ENCODE measurements around the gene FARS2.

The FARS2 gene

GRCh38 chr6:5738211-5738610 lies 476.9 kb downstream of the FARS2 start:
- no peak for DNase-seq

- DNase-seq, result no peak
Observed at GRCh38 chr6:5744497-5744896, 483.2 kb downstream of the FARS2 start.

- no peak for DNase-seq
Observed at GRCh38 chr6:5745081-5745480, 483.8 kb downstream of the FARS2 start.

GRCh38 chr6:5746053-5746758 lies 484.9 kb downstream of the FARS2 start:
- peak; percentile 10 for DNase-seq

- DNase-seq, result no peak
Observed at GRCh38 chr6:5746759-5747130, 485.4 kb downstream of the FARS2 start.

GRCh38 chr6:5747379-5747778 lies 486.1 kb downstream of the FARS2 start:
- no peak for DNase-seq

GRCh38 chr6:5749016-5749650 lies 487.8 kb downstream of the FARS2 start:
- no peak for DNase-seq

GRCh38 chr6:5749651-5750215 lies 488.4 kb downstream of the FARS2 start:
- no peak for DNase-seq

GRCh38 chr6:5751525-5752390 lies 490.4 kb downstream of the FARS2 start:
- DNase-seq, result no peak

GRCh38 chr6:5752391-5752680 lies 491.0 kb downstream of the FARS2 start:
- no peak for DNase-seq

GRCh38 chr6:5753209-5753608 lies 491.9 kb downstream of the FARS2 start:
- DNase-seq, result no peak

GRCh38 chr6:5754904-5755303 lies 493.6 kb downstream of the FARS2 start:
- DNase-seq, result no peak

- no peak for DNase-seq
Observed at GRCh38 chr6:5759571-5759970, 498.3 kb downstream of the FARS2 start.

- DNase-seq, result no peak
Observed at GRCh38 chr6:5761370-5761769, 500.1 kb downstream of the FARS2 start.

- no peak for DNase-seq
Observed at GRCh38 chr6:5762561-5762968, 501.3 kb downstream of the FARS2 start.

- no peak for DNase-seq
Observed at GRCh38 chr6:5763407-5763806, 502.1 kb downstream of the FARS2 start.

GRCh38 chr6:5763871-5764270 lies 502.6 kb downstream of the FARS2 start:
- DNase-seq, result no peak

GRCh38 chr6:5764401-5764955 lies 503.2 kb downstream of the FARS2 start:
- no peak for DNase-seq

- no peak for DNase-seq
Observed at GRCh38 chr6:5765141-5765760, 503.9 kb downstream of the FARS2 start.

GRCh38 chr6:5766260-5766659 lies 504.9 kb downstream of the FARS2 start:
- no peak for DNase-seq

- no peak for DNase-seq
Observed at GRCh38 chr6:5767471-5767870, 506.2 kb downstream of the FARS2 start.

GRCh38 chr6:5771211-5771610 lies 509.9 kb downstream of the FARS2 start:
- DNase-seq, result no peak
